D721Med (cell line): Measurements from ENCODE around the gene ADAMTS8.

Experiments used
- DNase-seq: peaks from one replicate; pipeline ENCODE4 v3.0.0; 2011; ENCODE audit warnings: low spot score; ENCODE audit not compliant: insufficient read length
- FAIRE-seq: peaks from 2 replicates; lab custom pipeline; 2011; peaks lifted over from hg19 to GRCh38; lab: Jason Lieb, UNC
- CTCF ChIP-seq: IDR thresholded peaks from 2 replicates; pipeline ENCODE4 v1.5.1; 2012; ENCODE audit warnings: mild to moderate bottlenecking, control low read depth; ENCODE audit not compliant: insufficient read depth; ENCODE audit errors: missing control alignments

The ADAMTS8 gene

GRCh38 chr11:130452176-130452575 is 23.8 kb upstream of the ADAMTS8 start:
- no peak for FAIRE-seq
- no peak for DNase-seq
- TF ChIP-seq CTCF: no peak

GRCh38 chr11:130451231-130452019 is 23.0 kb upstream of the ADAMTS8 start:
- no peak for TF ChIP-seq CTCF
- no peak for FAIRE-seq
- no peak for DNase-seq

GRCh38 chr11:130449996-130450769 is 21.8 kb upstream of the ADAMTS8 start:
- FAIRE-seq (no peak), DNase-seq (no peak)
- peak; percentile 42 for TF ChIP-seq CTCF

GRCh38 chr11:130449310-130449990 is 21.0 kb upstream of the ADAMTS8 start:
- FAIRE-seq (no peak), DNase-seq (no peak)
- TF ChIP-seq CTCF: no peak

GRCh38 chr11:130448416-130449309 is 20.3 kb upstream of the ADAMTS8 start, which contains the start of gene ADAMTS15:
Gene ADAMTS15, plus strand, starts transcription at chr11:130448645. Its CDS starts 329 bp downstream, at chr11:130448974.
- FAIRE-seq (no peak), DNase-seq (no peak)

More at GRCh38 chr11:130448416-130449309, 20.3 kb upstream of the ADAMTS8 start, which contains the start of gene ADAMTS15:
- TF ChIP-seq CTCF: no peak
